ENCODE results near the gene SCFD2. TPM values are rescaled to one million over a fixed set of nuclear protein-coding genes. Genes with fewer than 3 reads are reported as not detected.

SCFD2 gene
- total RNA-seq, 1 donor from 2014 or later = 20.8 TPM

- no peak for DNase-seq (ENCODE audit: low read depth, low spot score)
Measured at GRCh38 chr4:52935317-52935716, 430.5 kb downstream of the SCFD2 start.

GRCh38 chr4:52933738-52934137 is 432.1 kb downstream of the SCFD2 start:
- no peak for DNase-seq (ENCODE audit: low read depth, low spot score)

- no peak for DNase-seq (ENCODE audit: low read depth, low spot score)
Measured at GRCh38 chr4:52932591-52933470, 433.0 kb downstream of the SCFD2 start.

DNA sequence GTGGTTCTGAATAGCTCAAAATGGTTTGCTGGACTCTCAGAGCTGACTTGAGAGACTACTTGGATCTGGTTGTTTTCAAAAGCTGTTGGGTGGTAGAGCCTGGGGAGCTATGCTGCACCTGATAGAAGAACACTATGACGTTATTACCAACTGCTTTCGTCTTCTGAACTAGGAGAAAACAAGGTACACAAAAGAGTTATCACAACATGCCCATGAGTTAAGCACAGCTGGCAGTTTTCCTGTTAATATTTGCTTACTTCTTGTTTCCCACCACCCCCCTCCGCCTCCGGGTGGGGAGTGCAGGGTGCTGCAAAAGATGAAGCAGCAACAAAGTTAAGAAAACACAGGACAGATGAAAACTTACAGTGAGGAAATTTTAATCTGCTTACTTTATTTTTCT is 434.6 kb downstream of the SCFD2 start:
- DNase-seq (ENCODE audit: low read depth, low spot score) = no peak

DNA sequence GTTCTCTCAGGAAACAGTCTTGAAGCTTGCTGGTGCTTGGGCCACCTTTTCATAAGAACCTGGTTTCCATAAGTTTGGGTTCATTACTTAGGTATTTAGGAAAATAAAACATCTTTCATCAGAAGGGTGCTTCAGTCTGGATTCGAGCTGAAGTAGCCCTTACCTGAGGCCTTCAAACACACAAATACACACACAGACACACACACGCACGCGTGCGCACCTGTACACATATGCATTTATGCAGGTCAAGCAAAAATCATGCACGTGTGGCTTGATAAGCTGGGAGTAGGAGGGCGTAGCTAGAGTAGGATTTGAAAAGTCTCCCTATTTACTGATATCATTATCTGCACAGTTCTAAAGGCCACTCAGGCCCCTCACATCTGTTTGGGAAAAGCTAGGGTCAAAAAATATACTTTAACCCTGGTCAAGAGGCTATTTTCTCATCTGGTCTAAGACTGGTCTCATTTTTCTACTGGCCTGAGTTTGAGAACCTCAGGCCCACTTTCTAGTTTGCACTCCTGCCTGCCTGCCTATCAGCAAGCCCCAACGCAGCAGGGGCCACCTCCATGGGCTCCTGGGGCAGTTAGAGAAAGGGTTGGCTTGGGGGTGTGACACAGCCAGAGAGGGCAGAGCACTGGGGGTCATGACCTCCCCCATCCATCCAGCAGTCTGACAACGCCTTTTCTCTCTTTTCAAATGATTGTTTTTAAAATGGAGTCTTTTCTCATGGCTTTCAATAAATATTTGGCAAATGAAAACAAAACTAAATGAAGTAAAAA is 439.5 kb downstream of the SCFD2 start:
- DNase-seq (ENCODE audit: low read depth, low spot score) = no peak

GRCh38 chr4:52925531-52925968 is 440.3 kb downstream of the SCFD2 start:
- DNase-seq (ENCODE audit: low read depth, low spot score) = no peak

DNA sequence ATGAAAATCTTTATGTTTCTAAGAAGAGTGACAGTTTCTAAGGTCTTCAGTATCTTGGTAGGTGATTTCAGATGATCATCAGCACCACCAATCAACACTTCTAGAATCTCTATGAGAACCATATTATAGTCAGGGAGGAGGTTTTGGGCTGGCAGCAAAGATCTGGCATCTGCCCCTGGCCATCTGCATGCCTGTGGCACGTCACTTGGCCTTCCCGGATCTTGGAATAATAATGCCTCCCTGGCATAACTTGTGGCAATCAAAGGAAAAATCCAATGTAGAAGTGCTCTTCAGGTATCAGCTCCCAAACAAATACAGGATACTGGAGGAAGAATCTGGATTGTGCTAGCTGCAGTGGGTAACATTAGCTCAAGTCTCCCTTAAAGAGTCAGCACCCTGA is 446.4 kb downstream of the SCFD2 start:
- no peak for DNase-seq (ENCODE audit: low read depth, low spot score)

DNA sequence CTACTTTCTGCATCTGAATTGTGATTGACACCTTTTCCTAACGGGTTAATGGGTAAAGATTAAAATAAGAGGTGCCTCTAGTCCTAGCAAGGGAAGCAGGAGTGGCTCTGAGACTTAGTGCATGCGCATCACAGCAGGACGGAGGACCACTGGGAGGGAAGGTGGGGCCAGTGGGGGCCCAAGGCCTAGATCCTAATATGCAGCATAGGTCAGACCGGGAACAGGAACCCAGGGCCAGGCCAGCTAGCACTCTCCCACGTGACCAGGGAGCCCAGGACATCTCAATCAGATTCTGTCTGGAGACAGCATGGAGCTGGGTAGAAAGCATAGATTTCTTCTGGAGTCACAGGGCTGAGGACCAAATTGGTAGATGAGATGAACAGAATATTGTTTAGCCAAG is 448.0 kb downstream of the SCFD2 start:
- no peak for DNase-seq (ENCODE audit: low read depth, low spot score)

- DNase-seq (ENCODE audit: low read depth, low spot score) = no peak
Measured at GRCh38 chr4:52915730-52916300, 450.0 kb downstream of the SCFD2 start.

DNA sequence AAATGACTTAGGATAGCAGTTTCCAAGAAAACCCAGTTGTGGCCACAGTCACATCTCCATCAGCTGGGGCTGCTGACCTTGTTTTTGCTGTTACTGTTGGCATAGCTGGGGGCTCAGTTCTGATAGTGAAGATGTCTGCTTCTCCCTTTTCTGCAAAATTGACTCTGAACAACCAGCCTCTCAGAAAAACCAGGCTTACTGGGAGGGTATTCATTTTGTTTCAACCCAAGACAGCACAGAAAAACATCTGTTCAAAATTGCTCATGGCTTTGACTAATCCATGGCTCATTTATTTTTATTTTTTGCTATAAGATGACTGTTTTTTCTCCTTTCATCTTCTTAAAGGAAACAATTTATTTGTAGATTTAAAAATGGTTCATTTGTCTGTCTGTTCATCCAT is 450.7 kb downstream of the SCFD2 start:
- no peak for DNase-seq (ENCODE audit: low read depth, low spot score)

- no peak for DNase-seq (ENCODE audit: low read depth, low spot score)
Measured at GRCh38 chr4:52914051-52914605, 451.7 kb downstream of the SCFD2 start.

DNA sequence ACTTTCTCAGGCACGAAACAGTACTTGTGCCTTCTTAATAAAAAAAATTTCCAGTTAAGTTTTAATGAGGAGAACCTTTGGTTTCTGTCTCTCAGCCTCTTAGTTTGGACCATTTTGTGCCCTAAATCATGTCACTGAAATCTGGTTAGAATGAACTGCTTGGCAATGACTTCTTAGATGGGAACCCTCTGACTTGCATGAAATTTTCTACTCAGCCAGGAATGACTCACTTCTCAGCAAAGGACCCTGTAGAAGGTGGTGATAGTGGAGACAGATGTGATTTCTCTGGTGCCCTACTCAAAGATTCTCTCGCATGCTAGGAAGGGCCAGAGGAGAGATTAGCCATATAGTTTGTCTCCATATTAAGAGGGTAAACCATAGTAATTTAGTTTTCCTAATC is 453.3 kb downstream of the SCFD2 start:
- no peak for DNase-seq (ENCODE audit: low read depth, low spot score)

GRCh38 chr4:52911684-52912294 is 454.1 kb downstream of the SCFD2 start:
- DNase-seq (ENCODE audit: low read depth, low spot score) = peak; percentile 50

GRCh38 chr4:52910115-52910514 is 455.7 kb downstream of the SCFD2 start:
- no peak for DNase-seq (ENCODE audit: low read depth, low spot score)

DNA sequence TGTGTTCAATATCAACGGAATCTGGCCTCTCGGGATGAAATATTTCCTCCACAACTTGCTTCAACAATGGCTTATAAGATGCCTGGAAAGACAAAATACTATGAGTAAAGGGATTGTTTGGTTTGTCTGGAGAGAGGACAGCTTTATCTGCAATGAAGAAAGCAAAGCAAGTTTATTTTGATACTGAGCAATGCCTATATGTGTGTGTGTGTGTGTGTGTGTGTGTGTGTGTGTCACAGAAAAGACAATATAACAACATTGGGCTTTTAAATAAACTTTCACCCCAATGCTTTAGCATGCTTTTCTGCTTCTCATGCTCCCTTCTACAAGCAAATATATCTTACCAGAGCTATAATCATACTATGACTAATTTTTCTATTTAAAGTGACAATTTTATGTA is 458.4 kb downstream of the SCFD2 start:
- no peak for DNase-seq (ENCODE audit: low read depth, low spot score)

- DNase-seq (ENCODE audit: low read depth, low spot score) = no peak
Measured at GRCh38 chr4:52904421-52904820, 461.4 kb downstream of the SCFD2 start.

- DNase-seq (ENCODE audit: low read depth, low spot score) = no peak
Measured at GRCh38 chr4:52903273-52903672, 462.6 kb downstream of the SCFD2 start.

DNA sequence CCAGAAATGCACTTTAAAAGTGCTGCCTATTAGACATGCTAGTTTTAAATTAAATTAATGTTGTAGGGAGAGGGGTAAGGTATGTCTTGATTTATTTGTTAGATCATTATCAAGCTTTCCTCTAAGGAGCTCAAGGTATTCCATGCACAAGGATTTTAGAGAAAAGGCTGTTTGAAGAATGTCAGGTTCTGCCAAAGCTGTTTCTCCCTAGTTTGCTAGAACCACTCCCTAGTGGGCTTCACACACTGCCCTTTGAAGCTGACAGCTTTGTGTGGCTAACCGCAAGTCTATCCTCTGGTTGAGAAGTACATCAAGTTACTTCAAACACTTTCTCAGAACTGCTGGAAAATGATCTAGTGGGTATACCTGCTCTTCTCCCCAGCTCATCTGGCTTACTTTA is 471.4 kb downstream of the SCFD2 start:
- no peak for DNase-seq (ENCODE audit: low read depth, low spot score)

DNA sequence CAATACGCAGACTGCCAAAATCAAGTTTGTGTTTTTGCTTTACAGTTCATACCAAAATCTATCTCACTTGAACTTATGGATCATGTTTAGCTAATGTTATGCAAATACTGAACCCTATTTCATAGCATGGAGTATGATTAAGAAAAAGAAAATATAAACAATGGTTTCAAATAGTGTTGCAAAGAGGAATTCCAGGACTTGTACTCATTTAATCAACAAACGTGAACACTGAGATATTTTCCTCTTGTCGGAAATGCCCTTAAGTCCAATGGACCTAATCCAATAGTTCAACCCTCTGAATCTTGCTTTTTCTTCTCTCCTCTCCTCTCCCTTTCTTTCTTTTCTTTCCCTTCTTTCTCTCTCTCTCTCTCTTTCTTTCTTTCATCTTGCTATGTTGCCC is 473.0 kb downstream of the SCFD2 start:
- DNase-seq (ENCODE audit: low read depth, low spot score) = no peak

GRCh38 chr4:52891743-52892142 is 474.1 kb downstream of the SCFD2 start:
- DNase-seq (ENCODE audit: low read depth, low spot score) = no peak

DNA sequence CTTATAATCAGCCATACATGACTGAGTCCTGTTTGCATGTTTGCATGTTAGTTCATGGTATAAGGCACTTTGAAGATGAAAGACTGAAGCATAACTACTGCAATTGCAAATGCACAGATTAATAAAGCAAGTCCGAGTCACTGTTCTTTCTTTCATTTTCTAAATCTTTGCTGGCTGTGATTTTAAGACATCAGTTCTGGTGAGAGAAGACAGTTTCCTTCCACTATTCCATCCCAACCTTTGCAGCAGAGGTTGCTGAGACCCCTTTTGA is 475.4 kb downstream of the SCFD2 start:
- DNase-seq (ENCODE audit: low read depth, low spot score) = no peak

Data from pulmonary artery endothelial cell (primary cell).